NCI-H524 (cell line): ENCODE data around the gene SPINT2.
"Not testable (repeated sequence)": the region's sequence is repeated elsewhere in the genome, so short reads cannot be mapped to it uniquely, and the experiment has no call there.

ENCODE experiments used
- DNase-seq, 2 experiments: peaks; one replicate each; lab custom pipeline; 2025; lab: John Stamatoyannopoulos, UW

SPINT2 gene

DNA sequence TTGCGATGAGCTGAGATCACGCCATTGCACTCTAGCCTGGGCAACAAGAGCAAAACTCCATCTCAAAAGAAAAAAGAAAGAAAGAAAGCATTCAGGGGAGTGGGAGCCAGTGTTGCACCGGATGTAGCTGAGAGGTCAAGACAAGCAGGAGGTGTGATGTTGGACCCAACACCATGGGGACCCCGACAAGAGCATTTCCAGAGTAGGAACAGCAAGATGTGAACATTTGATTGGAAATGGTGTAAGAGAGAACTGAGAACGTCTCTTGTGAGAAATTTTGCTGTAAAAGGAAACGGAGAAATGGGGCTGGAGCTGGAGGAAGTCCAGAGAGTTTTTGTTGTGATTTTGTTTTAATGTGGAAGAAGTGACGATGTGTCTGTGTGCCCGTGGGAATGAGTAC, 24.6 kb upstream of the SPINT2 start:
- no peak for DNase-seq

GRCh38 chr19:38243279-38243673, 21.1 kb upstream of the SPINT2 start:
- DNase-seq = no peak

DNA sequence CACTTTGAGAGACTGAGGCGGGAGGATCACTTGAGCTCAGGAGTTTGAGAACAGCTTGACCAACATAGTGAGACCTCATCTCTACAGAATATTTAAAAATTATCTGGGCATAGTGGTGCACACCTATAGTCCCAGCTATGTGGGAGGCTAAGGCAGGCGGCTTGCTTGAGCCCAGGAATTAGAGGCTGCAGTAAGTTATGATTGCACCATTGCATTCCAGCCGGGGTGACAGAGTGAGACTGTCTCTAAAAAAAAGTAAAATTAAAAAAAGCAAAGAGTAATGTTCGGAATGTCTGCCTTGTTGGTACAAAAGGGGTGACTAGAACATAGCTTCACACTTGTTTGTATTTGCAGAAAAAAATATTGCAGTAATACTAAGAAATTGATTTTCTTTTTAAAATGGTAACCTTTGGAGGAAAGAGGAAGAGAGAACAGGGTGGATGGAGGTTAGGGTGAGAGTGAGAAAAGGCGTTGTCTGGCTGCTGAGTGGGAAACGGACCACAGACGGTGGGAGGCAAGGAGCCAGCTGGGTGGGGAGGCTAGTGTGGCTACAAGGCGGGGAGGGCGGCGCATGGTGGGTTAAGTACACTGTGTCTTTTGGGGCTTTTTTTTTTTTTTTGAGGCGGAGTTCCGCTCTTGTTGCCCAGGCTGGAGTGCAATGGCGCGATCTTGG, 18.4 kb upstream of the SPINT2 start:
- DNase-seq = no peak

DNA sequence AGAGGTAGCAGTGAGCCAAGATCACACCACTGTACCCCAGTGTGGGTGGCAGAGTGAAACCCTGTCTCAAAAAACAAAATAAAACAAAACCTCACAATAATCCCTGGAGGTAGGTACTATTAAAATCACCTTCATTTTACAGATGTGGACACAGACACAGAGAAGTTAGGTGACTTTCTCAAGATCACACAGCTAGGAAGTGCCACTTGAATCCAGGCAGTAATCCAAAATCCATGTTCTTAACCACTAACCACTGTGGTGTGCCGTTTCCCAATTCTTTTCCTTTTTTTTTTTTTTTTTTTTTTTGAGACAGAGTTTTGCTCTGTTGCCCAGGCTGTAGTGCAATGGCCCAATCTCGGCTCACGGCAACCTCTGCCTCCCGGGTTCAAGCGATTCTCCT, 17.2 kb upstream of the SPINT2 start:
- DNase-seq = no peak

- DNase-seq = no peak
Observed at GRCh38 chr19:38247734-38248268, 16.6 kb upstream of the SPINT2 start.

- DNase-seq = no peak
Observed at GRCh38 chr19:38248421-38248820, 16.0 kb upstream of the SPINT2 start.

- no peak for DNase-seq
Observed at GRCh38 chr19:38250428-38250820, 13.9 kb upstream of the SPINT2 start.

DNA sequence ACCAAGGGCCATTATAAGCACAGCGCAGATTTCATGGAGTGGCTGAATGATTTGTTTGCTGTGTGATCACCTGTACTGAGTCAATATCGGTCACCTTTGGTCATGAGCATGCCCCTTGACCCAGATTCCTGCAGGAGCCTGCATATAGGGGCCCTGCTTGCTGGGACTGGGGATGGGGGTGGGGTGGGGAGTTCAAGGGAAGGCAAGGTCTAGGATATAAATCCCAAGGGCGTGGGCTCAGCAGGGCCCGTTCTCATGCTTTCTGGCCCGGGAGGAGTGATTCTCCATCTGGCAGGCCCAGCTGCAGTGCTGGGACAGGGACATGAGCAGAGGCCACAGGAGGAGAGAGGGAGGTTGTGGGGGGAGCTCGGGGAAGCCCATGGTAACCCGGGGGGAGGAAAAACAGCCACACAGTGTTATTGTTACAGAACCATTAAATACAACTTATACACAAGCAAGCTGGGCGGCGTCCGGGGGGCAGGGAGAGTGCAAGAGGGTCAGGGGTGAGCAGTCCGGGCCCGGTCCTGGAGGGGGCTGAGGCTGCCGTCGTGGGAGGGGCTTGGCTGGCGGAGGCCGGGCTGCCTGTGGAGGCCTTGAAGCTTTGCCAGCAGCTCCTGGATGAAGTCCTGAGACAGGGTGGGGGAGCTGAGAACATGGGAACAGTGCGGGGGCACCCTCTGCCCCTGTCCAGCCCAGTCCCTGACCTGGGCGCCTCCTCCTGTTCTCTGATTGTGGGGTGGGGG, 13.4 kb upstream of the SPINT2 start:
- peak; percentile 83 to 85 for DNase-seq

GRCh38 chr19:38251564-38252051, 12.8 kb upstream of the SPINT2 start:
- DNase-seq = peak in 1 of 2 experiments; percentile 52

DNA sequence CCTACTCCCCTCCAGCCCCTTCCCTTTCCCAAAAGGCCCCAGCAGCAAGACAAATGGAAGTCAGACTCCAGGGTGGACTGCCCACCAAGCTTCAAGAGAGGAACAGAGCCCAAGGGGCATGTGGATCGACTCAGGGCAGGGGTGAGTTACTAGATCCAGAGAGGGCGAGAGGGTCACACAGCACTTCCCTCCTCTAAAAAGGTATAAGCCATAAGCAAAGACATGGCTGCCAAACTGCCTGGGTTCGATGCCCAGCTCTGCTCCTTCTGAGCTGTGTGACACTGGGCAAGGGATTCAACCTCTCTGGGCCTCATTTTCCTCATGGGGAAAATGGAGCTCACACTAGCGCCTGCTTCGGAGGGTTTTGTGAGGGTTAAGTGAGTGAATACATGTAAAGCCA, 12.0 kb upstream of the SPINT2 start:
- no peak for DNase-seq

DNA sequence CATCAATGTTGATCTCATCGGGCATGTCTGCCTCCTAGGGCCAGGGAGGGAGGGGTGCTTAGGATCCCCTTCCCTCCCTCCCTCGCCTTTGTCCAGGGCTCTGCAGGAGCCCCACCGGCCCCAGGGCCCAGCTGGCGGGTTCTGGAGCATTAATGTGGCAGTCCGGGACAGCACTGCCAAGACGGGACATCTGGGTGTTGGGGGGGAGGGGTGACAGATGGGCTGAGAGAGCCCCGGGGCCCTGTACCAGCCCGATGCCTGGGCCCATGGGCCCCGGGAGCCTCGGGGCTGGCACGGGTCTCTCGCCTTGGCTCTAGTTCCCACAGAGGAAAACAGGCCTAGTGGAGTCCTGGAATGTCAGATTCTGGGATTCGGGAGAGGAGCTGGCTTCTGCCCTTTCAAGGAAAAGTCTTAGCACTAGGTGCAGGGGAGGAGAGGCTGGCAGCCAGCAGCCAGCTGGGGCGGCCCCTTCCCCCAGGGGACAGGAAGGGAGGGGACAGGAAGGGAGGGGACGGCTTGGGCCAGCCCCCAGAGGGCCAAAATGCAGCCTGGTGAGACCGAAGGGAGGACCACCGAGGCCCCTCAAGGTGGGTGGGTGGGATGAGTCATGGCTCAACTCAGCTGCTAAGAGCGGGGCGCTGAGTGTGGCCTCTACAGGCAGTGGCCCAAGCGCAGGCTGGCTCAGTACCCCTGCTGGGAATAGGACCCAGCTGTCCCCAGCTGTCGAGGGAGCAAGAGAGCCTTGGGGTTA, 11.3 kb upstream of the SPINT2 start:
- peak; percentile 93 to 96 for DNase-seq

DNA sequence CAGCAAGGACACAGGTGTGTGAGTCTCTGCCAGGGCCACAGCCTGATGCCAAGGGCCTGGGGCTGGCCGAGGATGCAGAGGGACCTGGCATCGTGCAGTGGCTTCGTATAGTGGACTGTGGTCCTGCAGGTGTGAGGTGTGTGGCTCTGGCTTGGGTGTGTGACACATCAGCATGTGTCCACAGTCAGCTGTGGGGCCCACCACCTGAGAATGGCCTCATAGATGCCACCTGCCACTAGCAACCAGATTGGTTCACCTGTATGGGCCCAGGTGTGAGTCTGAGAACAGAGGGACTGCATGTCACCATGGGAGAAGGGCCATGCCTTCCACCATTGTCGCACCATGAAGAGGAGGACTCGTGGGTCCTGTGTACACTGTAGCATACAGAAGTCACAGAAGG, 10.6 kb upstream of the SPINT2 start:
- no peak for DNase-seq

- DNase-seq = peak; percentile 60 to 69
Observed at GRCh38 chr19:38255383-38256014, 8.9 kb upstream of the SPINT2 start.

- DNase-seq = not testable (repeated sequence)
Observed at GRCh38 chr19:38261942-38262341, 2.4 kb upstream of the SPINT2 start.

- no peak for DNase-seq
Observed at GRCh38 chr19:38262585-38263268, 1.6 kb upstream of the SPINT2 start.

- peak; percentile 52 to 72 for DNase-seq
Observed at GRCh38 chr19:38263689-38264485, 486 bp upstream of the SPINT2 start.

DNA sequence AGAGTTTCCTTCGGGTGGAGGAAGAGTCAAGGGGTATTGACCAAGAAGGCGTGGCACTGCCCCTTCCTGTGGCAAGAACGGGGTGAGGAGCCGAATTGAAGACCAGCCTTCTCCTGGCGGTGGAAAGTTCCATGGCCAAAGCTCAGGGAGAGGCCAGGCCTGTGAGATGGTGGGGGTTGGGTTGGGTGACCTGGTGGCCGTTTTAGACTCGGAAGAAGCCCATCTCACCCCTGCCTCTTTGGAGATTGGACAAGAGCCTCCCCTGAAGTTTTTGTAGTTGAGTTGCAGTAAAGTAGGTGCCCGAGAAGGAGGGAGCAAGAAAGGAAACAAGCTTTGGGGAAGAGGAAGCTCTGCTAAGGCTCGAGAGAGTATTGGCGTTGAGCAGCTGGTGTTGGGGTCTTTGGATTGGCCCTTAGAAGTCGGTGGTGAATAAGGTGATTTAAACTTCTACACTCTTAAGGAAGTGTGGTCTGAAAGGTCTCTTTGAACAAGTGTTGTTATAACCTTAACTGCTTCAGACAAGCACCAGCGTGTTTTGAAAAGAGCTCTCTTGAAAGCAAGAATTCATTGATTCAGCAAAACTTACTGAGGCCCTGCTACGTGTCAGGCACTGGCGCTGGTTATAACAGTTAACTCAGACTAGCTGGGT, 964 bp downstream of the SPINT2 start:
- DNase-seq = peak in 1 of 2 experiments; percentile 51

GRCh38 chr19:38265921-38266429, 1.6 kb downstream of the SPINT2 start:
- peak; percentile 88 to 93 for DNase-seq

- no peak for DNase-seq
Observed at GRCh38 chr19:38266981-38267597, 2.7 kb downstream of the SPINT2 start.
